G401 (cell line): ENCODE results near the gene BIRC7. TPM values are rescaled to one million over a fixed set of nuclear protein-coding genes. Genes with fewer than 3 reads are reported as not detected.
A peak's percentile ranks its signal among the peaks of the same experiment; 100 is the strongest.

Source experiments
- DNase-seq: peaks from one replicate; pipeline ENCODE4 v3.0.0-alpha.2; 2015; ENCODE audit warnings: low spot score
- in situ Hi-C: cut with HindIII; loops from 2 replicates; pipeline ENCODE4 v1.10.0; 2016; ENCODE audit warnings: low sequenced_read_pairs, mixed read lengths
- total RNA-seq: library from RNA; depleted of rRNA; stranded (reverse); fragments of >200 nt; shearing (Covaris generic); gene quantifications from 2 replicates; pipeline ENCODE4 v1.2.3, GENCODE V29; 2014

BIRC7 gene
- total RNA-seq, 1 experiment from 2014 or later: 68.2 TPM

DNA sequence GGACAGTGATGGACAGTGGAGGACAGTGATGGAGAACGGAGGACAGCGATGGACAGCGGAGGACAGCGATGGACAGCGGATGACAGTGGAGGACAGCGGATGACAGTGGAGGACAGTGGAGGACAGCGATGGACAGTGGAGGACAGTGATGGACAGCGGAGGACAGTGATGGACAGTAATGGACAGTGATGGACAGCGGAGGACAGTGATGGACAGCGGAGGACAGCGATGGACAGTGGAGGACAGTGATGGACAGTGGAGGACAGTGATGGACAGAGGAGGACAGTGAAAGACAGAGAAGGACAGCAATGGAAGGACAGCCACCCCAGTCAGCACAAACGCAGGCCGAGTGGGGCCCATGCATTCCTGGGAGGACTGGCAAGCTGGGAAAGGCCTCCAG is 21.9 kb downstream of the BIRC7 start:
- no peak for DNase-seq
- in situ Hi-C loops: no loop called here

DNA sequence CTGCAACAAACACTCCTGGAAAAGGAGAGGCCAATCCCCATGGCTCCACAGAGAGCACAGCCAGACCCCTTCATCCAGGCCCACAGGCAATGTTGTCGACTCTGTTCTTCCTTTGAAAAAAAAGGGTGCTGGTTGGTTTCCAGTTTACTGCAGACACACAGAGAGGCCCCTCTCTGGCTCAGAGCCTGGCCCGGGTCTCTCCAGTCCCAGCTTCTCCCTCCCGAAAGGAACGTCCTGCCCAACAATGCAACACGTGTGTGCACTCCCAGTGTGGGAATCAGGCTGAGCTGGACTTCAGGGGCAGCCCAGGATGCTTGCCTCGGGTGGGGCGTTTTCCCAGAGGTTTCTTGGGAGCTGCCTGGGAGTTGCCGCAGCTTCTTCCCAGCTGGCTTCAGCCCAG is 23.1 kb downstream of the BIRC7 start:
- DNase-seq: no peak

DNA sequence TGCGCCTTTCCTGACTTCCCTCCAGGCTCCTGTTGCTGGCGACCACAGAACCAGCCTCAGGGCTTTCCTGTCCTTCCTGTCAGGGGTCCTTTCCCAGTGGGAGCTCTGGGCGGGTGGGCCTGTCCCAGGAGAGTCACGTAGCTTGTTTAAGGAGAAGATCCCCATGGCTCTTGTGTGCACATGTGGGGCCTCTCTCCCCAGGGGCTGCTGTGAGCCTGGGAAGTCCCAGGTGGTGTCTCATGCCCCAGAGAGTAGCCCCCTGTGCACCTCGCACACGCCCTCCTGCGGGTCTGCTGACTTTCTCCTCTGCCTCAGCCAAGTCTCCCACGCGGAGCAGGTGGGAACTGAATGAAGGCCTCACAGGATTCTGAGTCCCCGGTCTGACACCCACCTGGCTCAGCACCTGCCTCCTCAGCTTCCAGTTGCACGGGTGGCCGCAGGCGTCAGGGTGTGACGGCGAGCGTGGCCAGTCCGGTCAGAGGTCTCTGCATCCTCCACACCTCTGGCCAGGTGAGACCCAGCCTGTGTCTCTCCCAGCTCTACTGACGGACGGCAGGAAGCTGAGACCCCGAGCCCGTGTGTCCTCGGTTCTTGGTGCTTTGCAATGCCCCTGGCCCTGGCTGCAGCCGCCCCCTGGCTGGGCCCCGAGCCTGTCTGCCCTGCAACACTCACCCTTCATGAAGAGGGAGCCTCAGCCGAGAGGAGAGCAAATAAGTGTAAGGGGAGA is 24.2 kb downstream of the BIRC7 start:
- no peak for DNase-seq
- in situ Hi-C loops: no loop called here

More for the DNA sequence above, 23.1 kb downstream of the BIRC7 start:
- in situ Hi-C loops: no loop called here

DNA sequence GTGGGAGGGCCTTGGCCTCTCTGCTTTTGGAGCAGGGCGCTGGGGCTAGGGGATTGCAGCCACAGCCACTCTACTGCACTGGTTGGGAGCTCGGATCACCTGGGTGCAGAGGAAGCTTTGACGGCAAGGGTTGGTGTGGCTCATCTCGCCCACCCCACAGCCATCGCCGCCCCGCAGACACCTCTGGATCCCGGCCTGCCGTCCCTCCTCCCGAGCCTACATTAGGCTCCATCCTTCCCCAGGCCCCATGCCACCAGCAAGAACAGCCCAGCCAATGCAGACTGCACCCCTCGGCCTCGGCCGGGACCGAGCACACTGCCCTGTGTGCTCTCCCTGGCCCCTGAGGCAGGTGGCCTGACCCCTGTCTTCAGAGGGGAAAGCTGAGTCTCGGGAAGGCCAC is 24.8 kb downstream of the BIRC7 start:
- DNase-seq: no peak
- in situ Hi-C loops: no loop called here

DNA sequence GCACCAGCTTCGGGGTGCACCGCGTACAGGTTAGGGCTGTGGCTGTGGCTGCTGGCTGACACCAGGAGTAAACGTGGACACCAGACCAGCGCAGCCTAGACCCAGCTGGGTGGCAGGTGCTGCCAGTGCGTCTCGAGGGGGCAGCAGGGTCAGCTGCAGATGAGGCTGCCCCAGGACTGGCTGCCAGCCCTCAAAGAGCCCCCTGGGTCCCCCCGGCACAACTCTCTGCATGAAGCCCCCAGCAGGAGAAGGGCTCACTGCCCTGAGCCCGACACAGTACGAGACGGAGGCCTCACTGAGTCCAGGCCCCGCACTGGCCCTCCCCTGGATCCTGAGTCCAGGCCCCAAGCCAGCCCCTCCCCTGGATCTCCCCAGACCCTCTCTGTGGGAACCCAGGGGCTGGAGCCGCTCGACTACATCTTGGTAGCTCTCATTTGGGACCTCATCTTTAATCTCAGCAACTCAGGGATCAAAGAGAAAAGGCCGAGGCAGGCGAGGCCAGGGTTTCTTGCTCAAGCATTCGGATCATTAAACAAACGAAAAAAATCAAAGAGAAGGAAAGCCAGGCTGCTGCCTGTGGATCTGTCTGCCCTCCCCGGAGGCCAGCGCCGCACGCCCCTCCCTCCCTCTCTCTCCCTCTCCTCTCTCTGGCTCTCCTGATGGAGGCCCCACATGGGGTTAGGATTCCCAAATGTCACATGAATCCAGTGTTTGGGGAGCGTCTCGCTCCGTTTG is 25.5 kb downstream of the BIRC7 start:
- in situ Hi-C loops: no loop called here
- DNase-seq: no peak

DNA sequence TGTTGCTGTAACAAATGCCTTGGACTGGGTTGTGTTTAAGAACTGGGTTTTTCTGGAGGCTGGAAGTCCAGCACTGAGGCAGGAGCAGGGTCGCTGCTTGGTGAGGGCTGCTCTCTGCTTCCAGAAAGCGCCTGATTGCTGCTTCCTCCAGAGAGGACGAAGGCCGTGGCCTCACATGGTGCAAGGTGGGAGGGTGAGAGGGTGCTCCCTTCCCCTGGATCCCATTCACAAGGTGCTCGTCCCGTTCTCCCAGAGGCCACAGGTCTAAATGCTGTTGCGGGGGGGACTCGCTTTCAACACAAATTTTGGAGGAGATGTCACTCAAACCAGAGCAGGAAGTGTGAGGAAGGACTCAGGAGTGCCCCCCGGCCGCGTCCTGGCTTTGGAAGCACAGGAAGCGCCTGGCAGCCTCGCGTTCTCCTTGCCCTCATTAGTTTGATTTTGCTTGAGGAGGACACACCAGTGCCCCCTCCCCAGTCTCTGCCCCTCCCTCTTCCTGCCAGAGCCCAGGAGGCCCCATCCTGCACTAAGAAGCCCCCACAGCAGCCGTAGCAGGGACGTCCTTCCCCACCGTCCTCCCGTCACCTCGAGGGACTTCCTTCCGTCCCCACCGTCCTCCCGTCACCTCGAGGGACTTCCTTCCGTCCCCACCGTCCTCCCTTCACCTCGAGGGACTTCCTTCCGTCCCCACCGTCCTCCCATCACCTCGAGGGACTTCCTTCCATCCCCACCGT is 26.3 kb downstream of the BIRC7 start:
- DNase-seq: no peak
- in situ Hi-C loops: no loop called here

DNA sequence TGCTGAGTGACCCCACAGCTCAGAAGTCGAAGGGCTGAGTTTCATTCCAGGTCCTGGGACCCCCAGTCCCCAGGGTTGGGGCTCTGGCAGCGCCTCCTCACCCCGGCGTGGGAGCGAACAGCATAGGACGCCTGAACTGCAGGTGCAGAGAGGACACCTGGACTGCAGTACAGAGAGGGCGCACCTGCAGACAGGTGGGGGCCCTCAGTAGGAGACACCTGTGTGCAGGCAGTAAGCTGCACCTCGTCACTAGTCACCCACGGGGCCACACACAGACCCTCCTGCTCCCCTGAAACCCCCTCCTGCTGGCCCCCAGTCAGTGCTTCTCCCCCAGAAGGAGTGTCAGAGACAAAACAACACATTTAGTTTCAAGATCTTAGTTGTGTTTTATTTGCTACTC is 27.1 kb downstream of the BIRC7 start:
- in situ Hi-C loops: no loop called here
- DNase-seq: no peak

DNA sequence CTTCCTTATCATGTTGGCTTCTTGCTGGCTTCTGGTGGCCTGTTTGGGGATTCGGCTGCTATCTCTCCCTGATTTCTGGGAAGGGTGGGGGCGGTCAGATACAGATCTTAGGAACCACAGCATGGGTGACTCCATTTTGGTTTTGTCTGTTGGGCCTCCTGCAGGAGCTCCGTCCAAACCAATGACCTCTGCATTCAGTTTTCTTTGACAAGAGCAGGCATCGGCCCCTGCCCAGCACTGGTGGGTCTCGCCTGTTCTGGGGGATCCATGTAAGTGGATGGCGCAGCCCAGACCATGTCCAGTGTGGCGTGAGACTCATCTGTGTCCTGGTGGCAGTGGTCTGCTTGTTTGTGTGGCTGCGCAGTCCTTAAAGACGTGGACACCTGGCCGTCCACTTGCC is 28.3 kb downstream of the BIRC7 start:
- no peak for DNase-seq
- in situ Hi-C loops: no loop called here

DNA sequence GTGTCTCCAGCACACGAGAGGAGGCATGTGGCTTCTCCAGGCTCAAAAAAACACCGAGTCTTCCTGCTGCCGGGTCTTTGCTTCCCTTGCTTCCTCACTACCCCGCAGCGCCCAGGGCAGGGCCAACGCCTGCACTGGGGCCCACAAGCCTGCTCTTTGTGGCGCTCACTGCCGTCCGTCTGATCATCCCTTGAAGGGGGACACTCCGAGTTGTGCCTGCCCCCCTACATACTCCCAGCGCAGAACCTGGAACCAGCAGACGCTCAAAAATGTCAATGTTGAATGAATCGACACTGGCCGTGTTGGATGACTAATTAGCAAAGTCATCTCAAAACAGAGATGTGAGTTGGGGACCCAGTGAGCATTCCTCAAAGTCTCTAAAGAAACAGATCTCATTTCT is 28.8 kb downstream of the BIRC7 start:
- in situ Hi-C loops: no loop called here
- no peak for DNase-seq

DNA sequence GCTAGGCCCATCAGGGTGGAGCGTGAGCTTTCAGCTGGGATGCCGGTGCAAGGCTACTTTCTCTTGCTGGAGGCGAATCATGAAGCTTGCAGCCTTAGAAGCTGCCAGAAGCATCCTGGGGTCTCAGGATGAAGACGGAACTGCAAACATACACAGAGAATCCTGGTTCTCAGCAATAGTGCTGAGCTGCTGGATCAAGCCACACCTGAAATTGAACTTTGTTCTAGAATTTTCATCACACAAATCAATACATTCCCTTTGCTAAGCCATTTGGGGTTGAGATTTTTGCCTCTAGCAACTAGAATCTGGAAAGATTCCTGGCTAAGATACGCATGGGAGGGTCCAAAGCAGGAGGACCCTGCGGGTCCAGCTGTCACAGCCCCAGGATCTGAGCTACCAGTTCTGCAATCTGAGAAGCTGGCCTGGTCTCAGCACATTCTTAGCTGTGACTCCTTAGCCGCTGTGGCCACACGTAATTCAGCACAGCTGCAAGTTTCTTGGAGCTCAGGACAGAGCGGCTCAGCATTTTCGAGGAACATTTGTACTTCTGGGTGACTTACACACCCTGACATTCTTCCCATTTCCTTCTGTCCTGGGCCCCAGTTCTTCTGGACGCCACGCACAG is 30.3 kb downstream of the BIRC7 start:
- peak; percentile 43 for DNase-seq
- in situ Hi-C loops: no loop called here

DNA sequence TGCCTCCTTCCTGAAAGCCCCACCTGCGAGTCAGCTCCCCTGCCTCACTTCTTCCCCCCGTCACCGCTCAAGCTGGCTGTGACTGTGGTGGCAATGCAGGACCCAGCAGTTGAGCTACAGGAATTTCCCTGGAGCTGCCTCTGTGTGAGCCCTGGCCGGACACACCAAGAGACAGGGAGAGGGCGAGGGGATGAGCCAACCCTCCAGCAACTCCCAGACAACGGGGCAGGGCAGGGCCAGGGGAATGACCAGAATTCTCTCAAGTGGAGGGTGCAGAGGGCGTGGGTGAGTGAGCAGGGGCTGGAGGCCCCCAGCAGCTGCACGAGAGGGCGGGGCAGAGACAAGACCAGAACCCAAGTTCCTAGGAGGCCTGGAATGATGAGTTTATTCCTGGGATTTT is 32.0 kb downstream of the BIRC7 start:
- in situ Hi-C loops: no loop called here
- DNase-seq: no peak

DNA sequence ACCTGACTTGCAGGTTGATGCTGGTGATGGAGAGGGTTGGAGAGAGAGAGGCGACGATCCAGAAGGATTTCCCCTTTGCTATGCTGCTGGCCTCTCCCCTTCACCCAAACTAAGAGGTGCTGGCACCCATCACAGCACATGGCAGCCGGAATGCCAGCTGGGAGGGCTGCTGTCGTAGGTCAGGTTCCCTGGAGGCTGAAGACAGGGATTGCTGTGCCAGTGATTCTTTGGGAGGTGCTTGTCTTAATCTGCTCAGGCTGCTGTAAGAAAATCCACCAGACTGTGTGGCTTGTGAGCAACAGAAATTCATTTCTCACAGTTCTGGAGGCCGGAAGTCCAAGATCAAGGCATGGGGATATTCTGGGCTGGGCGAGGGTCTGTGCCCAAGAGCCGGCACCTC is 32.6 kb downstream of the BIRC7 start:
- DNase-seq: no peak
- in situ Hi-C loops: no loop called here

DNA sequence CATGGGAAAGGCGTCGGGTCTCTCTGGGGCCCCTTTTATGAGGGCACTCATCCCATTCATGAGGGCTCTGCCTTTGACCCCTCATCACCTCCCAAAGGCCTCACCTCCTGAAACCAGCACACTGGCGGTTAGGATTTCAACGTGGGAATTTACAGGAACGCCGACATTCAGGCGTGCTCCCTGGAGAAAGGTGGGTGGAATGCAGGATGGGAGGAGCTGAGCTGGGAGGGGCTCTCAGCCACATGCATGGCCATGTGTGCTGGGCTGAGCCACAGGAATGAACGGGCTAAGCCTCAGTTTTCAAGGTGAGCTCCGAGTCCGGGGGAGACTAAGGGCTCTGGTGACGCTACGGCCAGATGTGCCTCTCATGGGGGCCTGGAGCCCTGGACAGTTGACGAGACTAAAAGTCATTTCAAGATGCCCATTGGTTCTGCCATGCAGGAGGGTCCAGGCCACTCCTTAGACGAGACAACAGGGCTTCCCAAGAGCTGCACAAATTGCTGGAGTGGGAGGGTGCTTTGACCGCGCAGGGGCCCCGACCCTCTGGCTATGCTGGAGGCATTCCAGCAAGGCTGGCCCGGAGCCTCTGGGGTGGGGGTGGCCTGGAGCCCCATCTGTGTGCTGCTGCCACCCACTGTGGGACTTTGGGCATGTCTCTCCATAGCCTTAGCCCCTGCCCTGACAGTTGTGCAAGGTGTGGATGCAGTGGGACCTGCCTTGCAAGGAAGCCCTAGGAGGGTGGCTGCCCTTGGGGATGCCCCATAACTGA is 33.1 kb downstream of the BIRC7 start:
- in situ Hi-C loops: no loop called here
- no peak for DNase-seq

DNA sequence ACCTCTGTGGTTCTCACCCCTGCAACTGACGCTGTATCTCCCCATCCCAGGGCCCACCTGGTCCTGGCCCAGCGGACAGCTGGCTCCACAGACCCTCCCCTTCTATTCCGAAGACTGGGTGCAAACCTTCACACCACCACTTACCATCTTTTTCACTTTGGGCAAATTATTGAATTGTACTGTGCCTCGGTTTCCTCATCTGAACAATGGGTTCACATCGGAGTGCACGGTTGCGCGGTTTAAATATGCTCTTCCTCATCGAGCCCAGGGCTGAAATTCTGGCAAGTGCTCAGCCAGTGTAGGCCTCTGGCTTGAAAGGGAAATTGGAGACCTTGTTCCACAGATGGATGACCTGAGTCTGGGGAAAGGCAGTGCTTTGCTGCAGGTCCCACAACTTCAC is 34.0 kb downstream of the BIRC7 start:
- no peak for DNase-seq
- in situ Hi-C loops: no loop called here

DNA sequence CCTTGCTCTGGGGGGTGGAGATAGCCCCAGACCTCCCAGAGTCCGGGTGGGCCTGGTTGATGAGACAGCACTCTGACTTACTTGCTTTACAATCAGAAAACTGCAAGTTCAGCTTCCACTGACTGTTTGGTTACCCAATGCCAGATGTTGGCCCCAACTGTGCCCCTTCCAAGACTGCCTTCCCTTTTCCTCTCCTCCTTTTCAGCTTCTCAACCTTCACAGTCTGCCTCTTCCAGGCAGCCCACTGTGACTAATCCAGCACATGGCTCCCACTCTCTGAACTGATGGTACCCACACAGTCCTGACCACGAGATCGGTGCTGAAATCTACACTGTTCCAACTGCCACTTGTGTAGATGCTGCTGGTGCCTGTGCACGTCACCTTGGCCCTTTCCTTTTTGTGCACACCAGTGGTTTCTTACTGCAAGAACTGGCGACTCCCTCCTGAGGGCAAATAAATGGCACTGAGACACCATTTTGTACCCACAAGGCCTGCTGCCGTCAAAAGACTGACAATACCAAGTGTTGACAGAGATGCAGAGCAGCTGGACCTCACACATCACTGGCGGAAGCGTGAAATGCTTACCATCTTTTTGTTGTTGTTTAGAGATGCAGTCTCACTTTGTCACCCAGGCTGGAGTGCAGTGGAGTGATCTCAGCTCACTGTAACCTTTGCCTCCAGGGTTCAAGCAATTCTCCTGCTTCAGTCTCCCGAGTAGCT is 35.1 kb downstream of the BIRC7 start:
- DNase-seq: no peak
- in situ Hi-C loops: no loop called here

DNA sequence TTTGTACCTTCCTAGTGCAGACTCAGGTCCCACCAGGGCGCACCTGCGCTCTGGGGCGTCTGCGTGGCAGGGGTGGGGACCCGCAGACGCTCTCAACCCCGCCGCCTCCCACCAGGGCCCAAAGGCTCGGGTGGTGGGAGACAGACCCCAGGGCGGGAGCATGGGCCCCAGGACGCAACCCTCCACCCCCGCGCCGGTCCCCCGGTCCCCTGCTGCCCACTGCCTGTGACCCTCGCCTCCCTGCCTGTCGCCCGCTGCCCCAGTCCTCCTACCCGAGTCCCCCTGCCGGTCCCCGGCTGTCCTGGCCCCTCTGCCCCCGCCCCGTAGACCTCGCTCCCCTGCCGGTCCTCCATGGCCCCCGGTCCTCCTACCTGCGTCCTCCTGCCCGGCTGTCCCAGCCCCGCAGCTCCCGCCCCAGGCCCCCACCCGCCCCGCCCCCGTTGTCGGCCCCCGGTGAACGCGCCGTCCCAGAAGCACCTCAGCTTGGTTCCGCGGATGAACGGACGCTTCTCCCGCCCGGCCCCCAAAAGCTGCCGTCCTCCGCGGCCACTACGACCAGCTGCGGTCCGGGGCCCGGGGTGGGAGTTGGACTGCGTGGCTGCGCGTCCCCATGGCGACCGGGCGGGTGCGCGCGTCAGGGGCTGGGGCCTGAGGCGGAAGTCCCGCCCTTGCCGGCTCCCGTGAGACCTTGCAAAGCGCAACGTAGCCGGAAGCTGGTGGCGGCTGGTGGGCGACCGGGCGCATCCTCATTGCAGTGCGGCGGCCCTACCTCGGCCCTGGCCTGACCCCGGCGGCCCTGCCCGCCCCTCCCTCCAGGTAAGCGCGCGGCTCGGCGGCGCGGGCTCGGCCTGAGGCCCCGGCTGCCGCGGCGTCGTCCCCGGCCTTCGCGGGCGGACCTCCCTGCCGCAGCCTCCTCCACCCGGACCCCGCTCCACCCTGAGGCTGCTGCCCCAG is 36.7 kb downstream of the BIRC7 start, which contains the start of gene ARFGAP1:
TSS of gene ARFGAP1 (plus strand) at position 709 of the 954 bp plus-strand sequence. CDS start 2,768 bp downstream, outside the sequence.
- DNase-seq: peak; percentile 88
- in situ Hi-C loops: no loop called here

DNA sequence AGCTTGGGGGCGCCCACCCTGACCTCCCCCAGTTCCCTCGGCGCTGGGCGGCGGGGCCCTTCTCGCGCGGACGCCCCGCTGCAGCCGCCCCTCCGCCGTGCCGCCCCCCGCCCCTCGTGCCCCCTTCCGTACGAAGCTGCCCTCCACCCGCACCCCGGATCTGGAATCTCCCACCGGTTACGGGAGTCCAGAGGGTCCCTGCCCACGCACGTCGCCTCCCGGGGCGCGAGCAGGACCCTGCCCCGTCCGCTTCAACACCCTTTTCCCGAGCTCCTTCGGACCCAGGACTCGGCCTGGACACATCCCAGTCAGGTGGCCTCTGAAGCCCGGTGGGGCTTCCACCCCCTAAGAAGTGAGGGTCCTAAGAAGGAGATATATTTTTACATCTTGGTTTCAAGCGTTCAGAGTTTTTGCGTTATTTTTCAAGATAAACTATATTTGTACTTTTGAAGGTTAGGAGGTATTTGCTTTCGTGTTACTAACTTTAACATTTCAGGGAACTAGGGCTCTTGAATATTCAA is 37.4 kb downstream of the BIRC7 start:
- DNase-seq: no peak
- in situ Hi-C loops: no loop called here
